ENCODE results near the gene DLX6. TPM values are rescaled to one million over a fixed set of nuclear protein-coding genes. Genes with fewer than 3 reads are reported as not detected.

DLX6 gene
- total RNA-seq (2021) (not detected in 2 replicates), Bru-seq, nascent RNA (not detected), BruChase-seq, experiment 1, labeled RNA remaining after a 2-hour chase (not detected), BruChase-seq, experiment 2, labeled RNA remaining after a 6-hour chase (not detected)
- long read RNA-seq, result 0 reads

DNA sequence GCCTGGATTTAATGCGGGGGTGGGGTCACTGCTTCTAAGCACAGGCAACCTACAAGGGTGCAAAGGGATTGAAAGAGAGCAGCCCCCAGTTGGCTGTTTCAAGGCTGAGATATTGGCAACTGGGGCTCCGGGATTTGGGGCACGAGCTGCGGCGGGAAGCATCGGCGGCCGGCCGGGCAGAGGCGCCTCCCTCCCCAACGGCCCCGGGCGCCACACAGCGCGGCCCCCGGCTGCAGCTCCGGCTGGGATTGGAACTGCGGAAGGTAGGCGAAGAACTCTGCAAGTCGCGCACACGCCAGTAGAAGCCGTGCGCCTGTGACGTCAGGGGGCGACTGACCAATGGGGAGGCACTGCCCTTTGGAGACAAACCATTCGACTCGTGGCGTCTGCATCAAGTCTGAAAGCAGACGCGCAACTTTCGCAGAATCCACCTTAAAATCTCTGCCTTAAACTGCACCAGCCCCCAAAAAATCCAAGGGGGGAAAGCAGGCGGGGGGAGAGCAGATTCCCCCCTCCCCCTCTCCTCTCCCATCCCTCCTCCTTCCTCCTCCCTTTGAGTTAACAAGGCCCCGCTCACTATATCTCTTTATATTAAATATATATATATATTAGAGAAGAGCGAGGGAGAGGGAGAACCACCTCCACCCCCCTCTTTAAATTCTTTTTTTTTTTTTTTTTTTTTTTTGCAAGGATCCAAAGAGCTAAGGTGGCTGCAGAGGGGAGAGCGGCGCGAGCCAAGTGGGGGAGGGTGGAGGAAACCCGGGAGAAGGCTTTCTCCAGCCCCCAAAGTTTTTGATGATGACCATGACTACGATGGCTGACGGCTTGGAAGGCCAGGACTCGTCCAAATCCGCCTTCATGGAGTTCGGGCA, at the start of gene DLX6:
Gene DLX6 (plus strand): TSS at position 371 of the 872 bp plus-strand sequence. CDS start 425 bp downstream, at position 796.
- ChIA-PET CTCF (no interaction called here), POLR2A (ENCODE audit: unreplicated experiment) (no interaction called here)

DNA sequence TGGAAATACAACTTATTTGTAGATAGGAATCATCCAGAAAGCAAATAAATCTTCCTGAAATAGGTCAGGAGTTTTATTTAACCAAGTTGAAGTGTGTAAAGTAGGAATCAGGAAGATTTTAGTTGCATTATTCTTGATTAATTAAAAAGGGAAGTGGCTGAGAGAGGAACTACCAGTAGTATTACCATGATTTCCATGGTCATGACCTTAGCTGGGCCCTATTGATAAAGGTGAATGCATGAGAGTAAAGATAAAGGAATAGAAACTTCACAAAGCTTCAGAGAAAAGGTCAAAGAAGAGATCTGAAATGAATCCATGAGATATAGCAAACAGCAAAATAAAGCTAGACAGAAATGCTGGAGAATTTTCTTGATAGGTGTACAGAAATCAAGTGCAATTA, 46.2 kb upstream of the DLX6 start:
- no TSS peak for BruUV-seq (replicated peaks)
- Histone ChIP-seq H3K4me2 (no peak overlapping the region), H3K9me2 (ENCODE audit: insufficient read depth) (no peaks in the 10 kb centered on the region), H3K27me3 (ENCODE audit: insufficient read depth, low read depth) (no peaks in the 10 kb centered on the region), H2AFZ (no peak overlapping the region), H3K27ac (no peak overlapping the region), H4K20me1 (ENCODE audit: insufficient read depth) (no peaks in the 10 kb centered on the region), H3K4me3 (no peak overlapping the region), H3F3A (ENCODE audit: insufficient read depth, low read depth) (no peaks in the 10 kb centered on the region), H3K4me1 (replicated peaks; ENCODE audit: insufficient read depth) (no peaks in the 10 kb centered on the region), H3K79me2 (ENCODE audit: low read depth) (no peaks in the 10 kb centered on the region), H3K36me3 (ENCODE audit: low read depth) (no peaks in the 10 kb centered on the region), H3K9me3 (ENCODE audit: insufficient read depth, low read depth) (no peaks in the 10 kb centered on the region)
- TF ChIP-seq EZH2 (IDR thresholded peaks at IDR 0.05; ENCODE audit: low read depth), result no peak
- TF ChIP-seq, protein P1, sequence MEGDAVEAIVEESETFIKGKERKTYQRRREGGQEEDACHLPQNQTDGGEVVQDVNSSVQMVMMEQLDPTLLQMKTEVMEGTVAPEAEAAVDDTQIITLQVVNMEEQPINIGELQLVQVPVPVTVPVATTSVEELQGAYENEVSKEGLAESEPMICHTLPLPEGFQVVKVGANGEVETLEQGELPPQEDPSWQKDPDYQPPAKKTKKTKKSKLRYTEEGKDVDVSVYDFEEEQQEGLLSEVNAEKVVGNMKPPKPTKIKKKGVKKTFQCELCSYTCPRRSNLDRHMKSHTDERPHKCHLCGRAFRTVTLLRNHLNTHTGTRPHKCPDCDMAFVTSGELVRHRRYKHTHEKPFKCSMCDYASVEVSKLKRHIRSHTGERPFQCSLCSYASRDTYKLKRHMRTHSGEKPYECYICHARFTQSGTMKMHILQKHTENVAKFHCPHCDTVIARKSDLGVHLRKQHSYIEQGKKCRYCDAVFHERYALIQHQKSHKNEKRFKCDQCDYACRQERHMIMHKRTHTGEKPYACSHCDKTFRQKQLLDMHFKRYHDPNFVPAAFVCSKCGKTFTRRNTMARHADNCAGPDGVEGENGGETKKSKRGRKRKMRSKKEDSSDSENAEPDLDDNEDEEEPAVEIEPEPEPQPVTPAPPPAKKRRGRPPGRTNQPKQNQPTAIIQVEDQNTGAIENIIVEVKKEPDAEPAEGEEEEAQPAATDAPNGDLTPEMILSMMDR (conservative IDR thresholded peaks at IDR 0.05), result no peak
- ChIA-PET POLR2A (ENCODE audit: unreplicated experiment) (no interaction called here), CTCF (no interaction called here)
- DNase-seq, result no peak
- intact Hi-C loops (cut with micrococcal nuclease; ENCODE audit: unreplicated experiment), result no loop called here

More for the DNA sequence above, at the start of gene DLX6:
- Histone ChIP-seq H4K20me1 (ENCODE audit: insufficient read depth) (no peaks in the 10 kb centered on the region), H3K9me2 (ENCODE audit: insufficient read depth) (no peaks in the 10 kb centered on the region), H3K9me3 (ENCODE audit: insufficient read depth, low read depth) (no peaks in the 10 kb centered on the region), H3K36me3 (ENCODE audit: low read depth) (no peaks in the 10 kb centered on the region), H3K79me2 (ENCODE audit: low read depth) (no peaks in the 10 kb centered on the region), H3K27me3 (ENCODE audit: insufficient read depth, low read depth) (peaks cover 6% of the 10 kb centered on the region; the same call in 1 of the 2 replicates), H3K4me2 (no peak within 1 kb of the TSS), H3F3A (ENCODE audit: insufficient read depth, low read depth) (no peaks in the 10 kb centered on the region), H3K27ac (no peak within 1 kb of the TSS), H3K4me1 (replicated peaks; ENCODE audit: insufficient read depth) (no peaks in the 10 kb centered on the region), H3K4me3 (no peak within 1 kb of the TSS), H2AFZ (no peak within 1 kb of the TSS)
- no peak for TF ChIP-seq EZH2 (IDR thresholded peaks at IDR 0.05; ENCODE audit: low read depth)
- TF ChIP-seq, protein P1 (conservative IDR thresholded peaks at IDR 0.05), result no peak
- intact Hi-C loops (cut with micrococcal nuclease; ENCODE audit: unreplicated experiment), result no loop called here
- no TSS peak for BruUV-seq (replicated peaks)
- DNase-seq, result no peak

DNA sequence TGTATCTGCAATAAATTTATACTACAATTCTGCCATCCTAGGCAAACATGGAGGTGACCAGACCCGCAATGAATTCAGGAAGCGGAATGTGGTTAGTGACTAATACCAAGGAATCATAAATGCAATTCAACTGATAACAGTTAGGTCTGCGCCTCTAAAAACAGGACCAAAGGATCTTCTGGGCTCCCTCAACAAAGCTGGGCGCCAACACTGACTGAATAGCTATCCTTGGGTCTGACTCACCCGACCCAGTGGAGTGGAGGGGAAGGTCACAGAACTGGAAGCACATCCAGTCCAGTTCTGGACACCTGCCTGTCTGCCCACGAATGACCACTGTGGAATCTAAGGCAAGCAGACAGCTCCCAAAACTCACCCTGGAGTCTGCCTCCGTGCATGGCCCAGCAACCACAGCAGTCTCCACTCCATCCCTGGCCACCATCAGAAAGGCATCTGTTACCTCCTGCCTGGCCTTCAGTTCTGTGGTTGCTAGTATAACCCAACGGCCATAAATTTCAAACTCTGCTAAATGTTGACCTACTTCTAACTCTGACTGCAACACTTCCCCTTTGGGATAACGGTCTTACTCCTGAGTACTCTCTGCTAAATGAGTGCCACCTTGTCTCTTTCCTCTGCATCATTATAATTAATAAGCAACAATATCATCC, 43.0 kb upstream of the DLX6 start:
- no peak overlapping the region for H3K4me2 ChIP-seq
- no peaks in the 10 kb centered on the region for H3K27me3 ChIP-seq (ENCODE audit: insufficient read depth, low read depth)
- no peaks in the 10 kb centered on the region for H3F3A ChIP-seq (ENCODE audit: insufficient read depth, low read depth)
- H3K4me1 ChIP-seq (replicated peaks; ENCODE audit: insufficient read depth), result no peaks in the 10 kb centered on the region
- H3K79me2 ChIP-seq (ENCODE audit: low read depth), result no peaks in the 10 kb centered on the region
- no peak overlapping the region for H2AFZ ChIP-seq
- intact Hi-C loops (cut with micrococcal nuclease; ENCODE audit: unreplicated experiment), result no loop called here
- ChIA-PET CTCF (no interaction called here), POLR2A (ENCODE audit: unreplicated experiment) (no interaction called here)
- no peaks in the 10 kb centered on the region for H4K20me1 ChIP-seq (ENCODE audit: insufficient read depth)
- H3K9me3 ChIP-seq (ENCODE audit: insufficient read depth, low read depth), result no peaks in the 10 kb centered on the region
- no peaks in the 10 kb centered on the region for H3K9me2 ChIP-seq (ENCODE audit: insufficient read depth)
- H3K4me3 ChIP-seq, result no peak overlapping the region
- no peak overlapping the region for H3K27ac ChIP-seq
- no TSS peak for BruUV-seq (replicated peaks)
- no peak for DNase-seq
- no peak for TF ChIP-seq EZH2 (IDR thresholded peaks at IDR 0.05; ENCODE audit: low read depth)
- TF ChIP-seq, protein P1 (conservative IDR thresholded peaks at IDR 0.05), result no peak
- H3K36me3 ChIP-seq (ENCODE audit: low read depth), result no peaks in the 10 kb centered on the region
